GM11168 (cell line): ENCODE measurements around the gene C5orf46.

Experiments
- in situ Hi-C: fragments of 300-500 bp; cut with MboI; formaldehyde crosslinking; loops from one replicate; pipeline ENCODE4 v1.12.0; 2022; ENCODE audit warnings: low sequenced_read_pairs; ENCODE audit not compliant: unreplicated experiment

Gene C5orf46

GRCh38 chr5:147863454-147864158 lies 42.7 kb downstream of the C5orf46 start:
- in situ Hi-C loops = no loop called here

- in situ Hi-C loops = no loop called here
Measured at GRCh38 chr5:147860641-147861025, 45.7 kb downstream of the C5orf46 start.

GRCh38 chr5:147859962-147860640 lies 46.2 kb downstream of the C5orf46 start:
- in situ Hi-C loops = no loop called here

GRCh38 chr5:147858565-147858964 lies 47.8 kb downstream of the C5orf46 start:
- in situ Hi-C loops = no loop called here

- in situ Hi-C loops = no loop called here
Measured at GRCh38 chr5:147857302-147858129, 48.8 kb downstream of the C5orf46 start.

- in situ Hi-C loops = no loop called here
Measured at GRCh38 chr5:147856801-147857200, 49.5 kb downstream of the C5orf46 start.

GRCh38 chr5:147855774-147856069 lies 50.6 kb downstream of the C5orf46 start:
- in situ Hi-C loops = no loop called here

GRCh38 chr5:147854894-147855773 lies 51.2 kb downstream of the C5orf46 start:
- in situ Hi-C loops = no loop called here

GRCh38 chr5:147854331-147854730 lies 52.0 kb downstream of the C5orf46 start:
- in situ Hi-C loops = no loop called here

GRCh38 chr5:147853372-147853987 lies 52.9 kb downstream of the C5orf46 start:
- in situ Hi-C loops = no loop called here

- in situ Hi-C loops = no loop called here
Measured at GRCh38 chr5:147852365-147852764, 54.0 kb downstream of the C5orf46 start.

GRCh38 chr5:147851578-147851977 lies 54.8 kb downstream of the C5orf46 start:
- in situ Hi-C loops = no loop called here

GRCh38 chr5:147849226-147849625 lies 57.1 kb downstream of the C5orf46 start:
- in situ Hi-C loops = no loop called here

GRCh38 chr5:147845618-147846017 lies 60.7 kb downstream of the C5orf46 start:
- in situ Hi-C loops = no loop called here

GRCh38 chr5:147844846-147845245 lies 61.5 kb downstream of the C5orf46 start:
- in situ Hi-C loops = no loop called here

GRCh38 chr5:147842869-147843268 lies 63.5 kb downstream of the C5orf46 start:
- in situ Hi-C loops = no loop called here
